Stimulated activated CD8-positive, alpha-beta memory T cell treated with anti-CD3 and anti-CD28 coated beads, Interleukin-7, amount 100 ng/mL, for 48 hours (primary cell): ENCODE data around the gene ZNF830.
"Not testable (repeated sequence)": the region's sequence is repeated elsewhere in the genome, so short reads cannot be mapped to it uniquely, and the experiment has no call there.

Experiments
- DNase-seq, 2 donors: peaks; one replicate each; pipeline ENCODE4 v3.0.0-alpha.2; 2020; ENCODE audit warnings: low read depth in 1 of 2; ENCODE audit errors: extremely low read depth in 1 of 2

ZNF830 gene

DNA sequence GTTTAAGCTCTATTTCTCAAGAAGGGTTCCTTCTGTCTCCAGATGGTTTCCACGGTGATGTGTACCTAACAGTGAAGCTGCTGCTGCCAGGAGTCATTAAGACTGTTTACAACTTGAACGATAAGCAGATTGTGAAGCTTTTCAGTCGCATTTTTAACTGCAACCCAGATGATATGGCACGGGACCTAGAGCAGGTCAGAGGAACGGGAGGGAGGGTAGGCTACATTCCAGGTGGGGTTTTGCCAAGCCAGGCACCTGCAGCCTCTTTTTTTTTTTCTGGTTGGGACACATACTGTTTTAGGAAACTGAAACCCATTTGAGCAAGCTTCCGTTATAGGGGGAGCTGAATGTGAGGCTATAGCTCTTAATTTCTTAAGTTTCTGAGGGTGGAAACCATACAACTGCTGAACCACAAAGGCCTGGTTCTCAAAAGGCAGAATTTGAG lies 29.6 kb downstream of the ZNF830 start:
- no peak for DNase-seq

DNA sequence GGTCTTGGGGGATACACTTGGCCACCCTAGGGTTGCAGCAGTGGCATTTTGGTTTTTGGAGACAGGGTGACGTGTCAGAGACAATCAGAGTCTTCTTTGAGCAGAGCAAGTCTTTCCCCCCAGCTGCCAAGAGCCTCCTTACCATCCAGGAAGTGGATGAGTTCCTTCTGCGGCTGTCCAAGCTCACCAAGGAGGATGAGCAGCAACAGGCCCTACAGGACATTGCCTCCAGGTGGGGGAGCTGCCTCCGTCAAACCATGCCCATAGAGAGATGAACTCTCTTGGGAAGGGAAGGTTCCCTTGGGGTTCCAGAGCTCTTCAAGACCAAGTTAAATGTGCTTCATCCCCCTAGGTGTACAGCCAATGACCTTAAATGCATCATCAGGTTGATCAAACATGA lies 30.3 kb downstream of the ZNF830 start:
- no peak for DNase-seq

GRCh38 chr17:34993031-34993430 lies 31.7 kb downstream of the ZNF830 start:
- DNase-seq, result no peak

DNA sequence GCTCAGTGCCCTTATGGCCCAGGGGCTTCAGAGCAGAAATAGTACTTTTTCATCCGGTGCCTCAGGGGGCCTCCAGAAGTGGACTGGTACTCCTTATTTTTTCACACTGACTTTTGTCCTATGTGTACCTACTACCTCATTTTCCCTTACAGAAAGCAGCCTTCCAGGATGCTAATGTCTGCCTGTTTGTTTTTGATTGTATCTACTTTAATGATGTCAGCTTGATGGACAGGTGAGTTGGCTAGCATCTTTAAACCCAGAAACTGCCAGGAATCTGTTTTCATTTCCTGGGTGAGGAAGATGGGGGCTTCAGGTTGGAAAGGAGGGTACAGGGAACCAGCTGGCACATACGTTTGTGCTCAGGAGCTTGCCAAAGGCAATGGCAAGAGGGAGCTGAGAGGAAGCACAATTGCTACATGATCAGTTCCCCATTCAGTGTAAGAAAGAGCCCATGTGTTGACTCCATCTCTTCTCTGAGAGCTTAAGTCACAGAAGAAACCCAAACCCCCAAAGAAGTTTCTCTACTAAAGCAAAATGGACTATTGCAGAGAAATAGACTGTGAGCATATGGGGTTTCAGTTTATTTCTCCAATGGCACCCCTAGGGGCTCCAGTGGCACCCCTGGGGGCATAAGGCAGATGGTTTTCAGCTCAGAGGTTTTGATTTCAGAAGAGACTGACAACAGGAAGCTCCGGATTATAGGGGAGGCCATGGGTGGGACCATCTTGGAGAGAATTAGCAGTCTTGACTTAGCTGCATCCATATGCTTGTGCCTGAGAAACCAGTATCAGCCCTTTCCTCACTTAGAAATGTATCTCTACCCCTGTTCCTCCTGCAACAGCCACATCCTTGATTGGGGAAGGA lies 35.3 kb downstream of the ZNF830 start:
- no peak for DNase-seq

DNA sequence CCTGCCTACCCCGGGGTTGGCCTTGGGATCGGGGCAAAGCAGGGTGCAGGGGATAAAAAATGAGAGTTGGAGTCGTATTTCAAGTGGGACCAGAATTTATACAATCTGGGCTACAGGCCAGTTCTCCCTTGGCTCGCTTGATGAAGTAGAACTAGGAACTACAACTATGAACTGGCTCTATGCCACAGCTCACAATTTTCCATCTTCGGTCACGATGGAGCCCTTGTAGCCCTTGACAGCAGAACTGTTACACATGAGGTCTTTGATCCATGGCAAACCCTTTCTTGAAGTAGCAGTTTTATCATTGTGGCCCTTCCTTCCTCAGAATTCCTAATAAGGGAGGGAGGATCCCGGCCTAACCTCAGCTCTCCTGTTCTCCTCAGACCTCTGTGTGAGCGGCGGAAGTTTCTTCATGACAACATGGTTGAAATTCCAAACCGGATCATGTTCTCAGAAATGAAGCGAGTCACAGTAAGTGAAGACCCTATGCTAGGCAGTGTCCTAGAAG lies 36.1 kb downstream of the ZNF830 start:
- DNase-seq, result no peak

DNA sequence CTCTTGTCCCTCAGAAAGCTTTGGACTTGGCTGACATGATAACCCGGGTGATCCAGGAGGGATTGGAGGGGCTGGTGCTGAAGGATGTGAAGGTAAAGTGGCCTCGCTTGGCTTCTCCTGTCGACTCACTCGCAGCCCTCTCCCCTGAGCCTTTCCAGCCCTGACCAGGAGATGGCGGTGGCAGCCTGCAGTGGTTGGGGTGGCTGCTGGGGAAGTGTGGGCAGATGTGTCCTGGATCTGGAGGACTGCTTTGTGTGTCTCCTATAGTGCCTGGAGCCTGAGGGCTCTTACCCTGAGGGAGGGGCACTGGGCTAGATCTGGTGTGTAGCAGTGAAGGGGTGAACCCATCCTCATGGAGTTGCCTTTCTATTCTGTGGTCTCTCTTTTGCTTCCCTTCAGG lies 36.9 kb downstream of the ZNF830 start:
- DNase-seq, result peak; percentile 52 to 63

GRCh38 chr17:34999456-34999855 lies 38.1 kb downstream of the ZNF830 start:
- no peak for DNase-seq

DNA sequence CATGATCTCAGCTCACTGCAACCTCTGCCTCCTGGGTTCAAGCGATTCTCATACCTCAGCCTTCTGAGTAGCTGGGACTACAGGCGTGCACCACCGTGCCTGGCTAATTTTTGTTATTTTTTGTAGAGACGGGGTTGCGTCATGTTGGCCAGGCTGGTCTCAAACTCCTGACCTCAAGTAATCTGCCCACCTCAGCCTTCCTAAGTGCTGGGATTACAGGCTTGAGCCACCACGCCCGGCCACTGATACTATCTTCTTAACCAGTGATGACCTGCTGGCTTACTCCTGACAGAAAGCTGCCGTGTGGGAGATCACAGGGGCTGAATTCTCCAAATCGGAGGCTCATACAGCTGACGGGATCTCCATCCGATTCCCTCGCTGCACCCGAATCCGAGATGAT lies 39.6 kb downstream of the ZNF830 start:
- not testable (repeated sequence) for DNase-seq

DNA sequence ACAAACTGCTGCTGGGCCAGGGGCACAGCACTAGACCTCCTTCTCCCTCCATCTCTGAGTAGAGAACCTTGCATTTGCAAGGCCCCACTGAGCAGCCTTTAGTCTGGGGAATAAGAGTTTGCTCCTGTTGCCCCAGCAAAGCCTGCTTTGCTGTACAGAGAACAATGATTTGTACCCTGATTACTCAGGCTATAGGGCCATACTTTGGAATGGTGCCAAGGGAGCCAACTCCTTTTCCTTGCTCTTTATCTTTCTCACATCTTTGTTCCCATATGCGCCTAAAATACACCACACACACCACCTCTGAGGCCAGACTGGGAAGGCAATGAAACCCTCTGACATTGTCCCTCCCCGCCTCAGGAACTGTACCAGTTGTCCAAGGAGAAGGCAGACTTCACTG lies 40.2 kb downstream of the ZNF830 start:
- no peak for DNase-seq

GRCh38 chr17:35002876-35003551 lies 41.7 kb downstream of the ZNF830 start:
- DNase-seq, result no peak

DNA sequence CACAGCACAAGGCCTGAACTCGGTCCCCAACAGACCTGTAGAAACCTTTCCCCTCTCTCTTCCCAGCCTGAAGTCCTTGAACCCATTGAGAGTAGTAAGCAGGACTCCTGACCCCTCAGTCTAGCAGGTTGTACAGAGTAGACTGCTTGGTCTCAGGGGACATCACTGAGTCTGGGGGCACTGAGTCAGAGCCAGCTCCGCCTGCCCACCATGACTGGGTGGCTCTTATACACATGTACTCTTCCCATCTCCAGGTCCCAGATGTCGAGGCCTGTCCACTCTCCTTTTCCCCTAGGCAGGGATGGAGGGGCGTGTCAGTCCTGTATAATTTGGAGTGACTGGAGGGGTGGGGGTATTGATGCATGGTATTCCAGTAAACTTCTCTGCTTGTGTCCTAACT lies 42.4 kb downstream of the ZNF830 start:
- no peak for DNase-seq

DNA sequence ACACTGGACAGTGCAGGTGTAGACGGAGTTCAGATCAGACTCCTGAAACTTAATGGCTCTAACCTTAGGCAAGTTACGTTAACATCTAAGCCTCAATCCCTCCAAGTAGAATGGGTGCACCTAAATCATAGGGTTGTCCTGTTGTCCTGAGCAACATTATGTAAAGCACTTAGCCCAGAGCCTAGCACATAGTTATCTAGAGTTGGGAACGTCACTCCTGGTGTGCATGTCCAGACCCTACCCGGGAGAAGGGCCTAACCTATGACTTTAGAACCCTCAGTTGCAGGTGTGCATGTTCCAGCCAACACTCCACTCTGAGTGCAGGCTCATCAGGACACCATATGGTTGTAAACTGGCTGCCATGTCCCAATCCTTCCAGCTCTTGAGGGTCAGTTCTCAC lies 45.0 kb downstream of the ZNF830 start:
- DNase-seq, result no peak

DNA sequence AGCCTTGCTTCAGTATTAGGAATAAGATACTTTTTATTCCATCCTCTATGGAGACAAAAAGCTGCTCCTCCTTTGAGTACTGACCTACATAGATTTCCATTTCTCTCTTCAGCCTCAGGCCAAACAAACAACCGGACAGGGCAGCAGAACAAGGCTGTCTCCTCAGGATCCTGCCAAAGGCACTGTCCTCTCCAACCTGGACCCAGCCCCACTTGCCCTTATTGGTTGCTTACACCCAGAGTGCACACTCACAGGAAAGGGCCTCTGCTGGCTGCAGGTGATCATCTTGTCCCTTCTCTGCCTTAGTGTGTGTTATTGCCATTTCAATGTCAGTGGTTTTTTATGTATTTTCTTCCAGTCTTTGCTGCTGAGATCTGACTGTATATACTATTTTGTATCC lies 45.6 kb downstream of the ZNF830 start:
- DNase-seq, result no peak

DNA sequence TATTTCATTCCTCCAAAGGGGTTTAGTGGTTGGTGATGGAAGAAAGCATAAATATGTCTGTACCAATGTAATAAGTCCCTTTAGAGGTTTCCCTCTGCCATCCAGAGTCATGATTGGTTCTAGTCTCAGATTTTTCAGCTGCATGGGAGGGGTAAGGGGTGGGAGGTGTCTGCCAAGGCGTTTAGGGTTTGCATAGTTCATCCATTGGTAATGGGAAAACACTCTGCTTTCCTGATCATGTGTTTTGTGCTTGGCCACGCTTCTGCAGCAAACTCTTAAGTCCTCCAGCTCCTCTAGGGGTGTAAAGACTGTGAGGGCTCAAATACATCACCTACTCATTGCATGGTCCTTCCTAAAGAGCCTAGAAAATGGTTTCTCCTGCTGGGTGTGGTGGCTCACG lies 48.8 kb downstream of the ZNF830 start:
- no peak for DNase-seq

DNA sequence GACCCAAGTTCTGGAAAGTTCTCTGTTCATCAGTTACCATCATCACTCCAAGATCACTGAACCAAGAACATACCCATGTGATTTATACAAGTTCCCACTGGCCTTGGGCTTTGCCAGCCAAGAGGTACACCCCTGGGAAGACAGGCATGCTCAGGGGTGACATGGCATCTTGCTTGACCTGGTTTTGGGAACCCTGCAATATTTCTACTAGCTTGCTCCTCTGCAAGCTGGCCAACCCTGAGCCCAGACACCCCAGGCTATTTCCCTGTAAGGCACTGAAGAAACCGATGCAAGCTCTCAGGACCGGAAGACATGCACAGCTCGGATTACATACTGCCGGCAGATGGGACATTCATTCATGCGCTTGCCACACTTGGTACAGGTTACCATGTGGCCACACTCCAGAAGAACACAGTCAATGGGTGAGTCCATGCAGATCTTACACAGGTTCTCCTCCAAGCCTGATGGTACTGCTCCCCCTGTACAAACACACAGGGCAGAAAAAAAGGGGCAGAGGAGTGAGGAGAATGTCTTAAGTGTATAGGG lies 50.4 kb downstream of the ZNF830 start:
- no peak for DNase-seq
